Astrocyte of the spinal cord (primary cell): Measurements from ENCODE around the gene RIMBP2.
"Not testable (repeated sequence)": the region's sequence is repeated elsewhere in the genome, so short reads cannot be mapped to it uniquely, and the experiment has no call there.

Experiments
- DNase-seq: peaks from one replicate; pipeline ENCODE4 v3.0.0; 2011; ENCODE audit warnings: low read depth, low spot score
- H3K4me3 ChIP-seq: 2 replicates; pipeline ENCODE4 v1.5.1; 2011; ENCODE audit warnings: low read depth, mild to moderate bottlenecking, low read length, moderate library complexity
- in situ Hi-C: cut with HindIII; loops from 2 replicates; pipeline ENCODE4 v1.10.0; 2017; ENCODE audit warnings: low sequenced_read_pairs
- TF ChIP-seq, protein P1 (sequence below): IDR thresholded peaks from 2 replicates; pipeline ENCODE4 v1.5.1; 2012; ENCODE audit warnings: low read depth, mild to moderate bottlenecking, low read length, inconsistent platforms

Gene RIMBP2

DNA sequence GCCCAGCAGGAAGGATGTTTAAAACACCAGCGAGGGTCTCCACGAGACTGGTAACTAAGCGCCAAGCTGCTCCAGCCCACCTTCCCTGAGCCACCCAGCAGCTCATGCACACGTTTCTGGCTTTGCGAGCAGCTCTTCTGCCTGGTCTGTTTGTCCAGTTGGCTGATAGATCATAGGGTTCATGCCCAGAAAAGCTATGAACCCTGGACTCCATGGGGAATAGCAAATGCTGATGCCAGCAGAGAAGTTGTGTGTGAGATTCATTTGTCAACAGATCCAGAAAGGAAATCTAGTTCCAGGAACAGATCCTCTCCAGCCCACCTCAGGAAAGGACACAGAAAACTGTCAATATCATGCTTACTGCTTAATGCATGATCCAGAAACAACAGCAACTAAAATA, 28.2 kb upstream of the RIMBP2 start:
- in situ Hi-C loops = no loop called here
- H3K4me3 ChIP-seq = no peak overlapping the region
- TF ChIP-seq, protein P1, sequence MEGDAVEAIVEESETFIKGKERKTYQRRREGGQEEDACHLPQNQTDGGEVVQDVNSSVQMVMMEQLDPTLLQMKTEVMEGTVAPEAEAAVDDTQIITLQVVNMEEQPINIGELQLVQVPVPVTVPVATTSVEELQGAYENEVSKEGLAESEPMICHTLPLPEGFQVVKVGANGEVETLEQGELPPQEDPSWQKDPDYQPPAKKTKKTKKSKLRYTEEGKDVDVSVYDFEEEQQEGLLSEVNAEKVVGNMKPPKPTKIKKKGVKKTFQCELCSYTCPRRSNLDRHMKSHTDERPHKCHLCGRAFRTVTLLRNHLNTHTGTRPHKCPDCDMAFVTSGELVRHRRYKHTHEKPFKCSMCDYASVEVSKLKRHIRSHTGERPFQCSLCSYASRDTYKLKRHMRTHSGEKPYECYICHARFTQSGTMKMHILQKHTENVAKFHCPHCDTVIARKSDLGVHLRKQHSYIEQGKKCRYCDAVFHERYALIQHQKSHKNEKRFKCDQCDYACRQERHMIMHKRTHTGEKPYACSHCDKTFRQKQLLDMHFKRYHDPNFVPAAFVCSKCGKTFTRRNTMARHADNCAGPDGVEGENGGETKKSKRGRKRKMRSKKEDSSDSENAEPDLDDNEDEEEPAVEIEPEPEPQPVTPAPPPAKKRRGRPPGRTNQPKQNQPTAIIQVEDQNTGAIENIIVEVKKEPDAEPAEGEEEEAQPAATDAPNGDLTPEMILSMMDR = no peak
- DNase-seq = no peak

DNA sequence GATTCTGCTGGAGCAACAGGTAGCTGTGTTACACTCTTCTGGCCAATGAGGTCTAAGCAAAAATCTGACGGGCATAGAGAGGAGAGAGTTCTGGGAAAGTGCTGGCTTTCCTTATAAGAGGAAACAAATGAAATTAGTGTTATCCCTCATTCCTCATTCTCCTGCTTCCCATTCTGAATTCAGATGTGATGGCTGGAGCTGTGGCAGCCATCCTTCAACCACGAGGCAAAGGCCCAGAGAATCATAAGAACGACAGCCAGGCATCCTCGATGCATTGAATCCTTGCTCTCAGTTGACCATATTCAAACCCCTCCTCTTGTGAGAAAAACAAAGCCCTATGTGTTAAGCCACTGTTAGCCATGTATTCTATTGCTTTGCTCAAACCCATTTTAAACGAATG, 27.5 kb upstream of the RIMBP2 start:
- in situ Hi-C loops = no loop called here
- no peak overlapping the region for H3K4me3 ChIP-seq
- no peak for DNase-seq
- TF ChIP-seq, protein P1 = no peak

DNA sequence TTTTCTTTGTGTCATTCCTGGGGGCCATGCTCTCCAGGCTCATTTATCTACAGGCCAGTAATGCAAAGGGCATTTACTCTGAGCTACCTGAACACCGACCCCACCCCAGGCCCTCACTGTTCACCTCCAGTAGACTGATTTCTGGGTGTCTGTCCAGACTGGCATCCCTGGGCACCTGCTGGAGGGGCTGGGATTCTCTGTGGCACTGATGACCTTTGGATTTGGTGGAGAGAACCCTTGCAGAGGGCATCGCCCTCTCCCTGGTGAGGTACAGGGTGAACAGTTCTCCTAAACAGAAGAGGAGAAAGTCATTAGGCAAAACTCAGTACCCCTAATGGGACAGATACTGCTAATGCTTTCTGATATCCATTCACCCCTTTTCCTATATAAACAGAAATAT, 27.1 kb upstream of the RIMBP2 start:
- TF ChIP-seq, protein P1 = no peak
- H3K4me3 ChIP-seq = no peak overlapping the region
- no peak for DNase-seq
- in situ Hi-C loops = no loop called here

DNA sequence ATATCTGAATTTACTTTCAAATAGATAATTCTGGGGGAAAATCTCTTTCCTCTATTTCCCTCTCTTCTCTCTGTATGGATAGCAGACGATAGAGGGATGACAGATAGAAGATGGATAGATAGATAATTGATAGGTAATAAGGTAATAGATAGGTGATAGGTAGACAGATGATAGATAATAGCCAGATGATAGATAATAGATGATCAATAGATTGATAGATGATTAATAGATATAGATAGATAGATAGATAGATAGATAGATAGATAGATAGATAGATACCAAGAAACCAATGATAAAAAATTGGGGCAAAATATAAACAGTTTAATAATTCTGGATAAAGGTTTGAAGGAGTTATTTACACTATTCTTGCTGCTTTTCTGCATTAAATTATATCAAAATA, 26.6 kb upstream of the RIMBP2 start:
- no peak for DNase-seq
- in situ Hi-C loops = no loop called here
- TF ChIP-seq, protein P1 = no peak
- no peak overlapping the region for H3K4me3 ChIP-seq

DNA sequence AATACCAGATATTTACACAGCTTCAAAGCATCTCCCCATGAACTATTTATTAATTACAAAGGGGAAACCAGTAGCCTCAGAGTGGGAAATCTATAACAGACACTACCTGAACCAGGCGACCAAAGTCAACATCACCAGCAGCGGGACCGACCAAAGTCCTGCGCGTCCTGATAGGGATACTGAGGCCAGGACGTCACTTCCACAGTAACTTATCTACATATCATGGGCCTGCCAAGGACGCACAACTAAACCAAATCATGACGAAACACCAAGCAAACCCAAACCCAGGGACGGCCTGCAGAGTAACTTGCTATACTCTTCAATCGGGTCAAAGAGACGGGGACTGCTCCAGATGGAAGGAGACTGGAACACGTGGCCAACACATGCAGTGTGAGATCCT, 26.0 kb upstream of the RIMBP2 start:
- DNase-seq = no peak
- no peak overlapping the region for H3K4me3 ChIP-seq
- in situ Hi-C loops = no loop called here
- TF ChIP-seq, protein P1 = no peak

DNA sequence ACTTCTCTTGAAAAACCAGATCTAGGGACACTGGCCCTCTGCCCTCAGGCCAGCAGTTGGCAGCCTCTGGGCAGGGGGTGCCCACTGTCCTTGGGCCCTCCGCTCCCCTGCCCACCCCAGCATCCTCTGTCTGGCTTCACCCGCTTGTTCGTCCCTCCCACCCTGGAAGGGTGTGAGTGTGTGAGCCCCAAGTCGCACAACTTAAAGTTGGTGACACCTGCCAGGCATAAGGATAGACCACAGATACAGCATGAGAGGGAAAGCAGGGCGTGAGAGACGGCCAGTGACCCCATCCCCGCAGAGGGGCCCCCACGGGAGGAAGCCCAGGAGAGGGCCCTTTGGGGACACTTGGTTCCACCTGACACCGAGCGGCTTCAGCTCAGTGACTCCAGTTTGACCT, 23.5 kb upstream of the RIMBP2 start:
- no peak for DNase-seq
- H3K4me3 ChIP-seq = no peak overlapping the region
- TF ChIP-seq, protein P1 = no peak
- in situ Hi-C loops = no loop called here

DNA sequence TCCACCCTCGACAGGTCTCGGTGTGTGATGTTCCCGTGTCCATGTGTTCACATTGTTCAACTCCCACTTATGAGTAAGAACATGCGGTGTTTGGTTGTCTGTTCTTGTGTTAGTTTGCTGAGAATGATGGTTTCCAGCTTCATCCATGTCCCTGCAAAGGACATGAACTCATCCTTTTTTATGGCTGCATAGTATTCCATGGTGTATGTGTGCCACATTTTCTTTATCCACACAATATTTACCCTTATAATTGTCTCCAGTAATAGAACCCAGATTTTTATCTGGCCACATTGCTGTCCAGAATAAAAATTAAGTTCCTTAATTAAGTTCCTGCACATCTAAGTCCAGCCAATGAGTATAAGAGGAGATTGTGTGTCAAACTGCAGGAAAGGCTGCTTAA, 22.3 kb upstream of the RIMBP2 start:
- in situ Hi-C loops, DNase-seq, H3K4me3 ChIP-seq: not testable (repeated sequence)
